Measurements from ENCODE around the gene MEIS2.

DNA sequence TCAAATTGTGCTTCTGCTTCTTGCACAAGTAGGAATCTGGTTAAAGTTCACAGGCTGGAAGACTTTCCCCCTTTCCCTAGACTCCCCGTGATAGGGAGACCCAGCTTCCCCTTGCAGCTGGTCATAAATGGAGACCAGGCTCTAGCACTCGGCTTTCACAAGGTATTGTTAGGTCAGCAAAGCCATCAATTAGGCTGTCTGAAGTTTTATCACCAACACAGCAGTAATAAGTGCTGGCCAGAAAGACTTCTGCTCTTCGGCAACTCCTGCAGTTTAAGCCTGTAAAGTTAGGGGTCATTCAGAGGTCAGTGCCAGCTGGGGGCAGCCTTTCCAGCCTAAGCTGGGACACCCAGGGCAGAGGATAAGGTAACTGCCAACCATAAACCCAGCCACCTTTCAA is 203.4 kb downstream of the MEIS2 start:
- TF ChIP-seq POLR2AphosphoS5 (IDR thresholded peaks at IDR 0.05) (no peak), EZH2 (IDR thresholded peaks at IDR 0.05; ENCODE audit: borderline replicate concordance, insufficient read depth, low read length, poor library complexity, severe bottlenecking) (no peak), RAD21 (conservative IDR thresholded peaks at IDR 0.05) (no peak)
- TF ChIP-seq, protein P1, sequence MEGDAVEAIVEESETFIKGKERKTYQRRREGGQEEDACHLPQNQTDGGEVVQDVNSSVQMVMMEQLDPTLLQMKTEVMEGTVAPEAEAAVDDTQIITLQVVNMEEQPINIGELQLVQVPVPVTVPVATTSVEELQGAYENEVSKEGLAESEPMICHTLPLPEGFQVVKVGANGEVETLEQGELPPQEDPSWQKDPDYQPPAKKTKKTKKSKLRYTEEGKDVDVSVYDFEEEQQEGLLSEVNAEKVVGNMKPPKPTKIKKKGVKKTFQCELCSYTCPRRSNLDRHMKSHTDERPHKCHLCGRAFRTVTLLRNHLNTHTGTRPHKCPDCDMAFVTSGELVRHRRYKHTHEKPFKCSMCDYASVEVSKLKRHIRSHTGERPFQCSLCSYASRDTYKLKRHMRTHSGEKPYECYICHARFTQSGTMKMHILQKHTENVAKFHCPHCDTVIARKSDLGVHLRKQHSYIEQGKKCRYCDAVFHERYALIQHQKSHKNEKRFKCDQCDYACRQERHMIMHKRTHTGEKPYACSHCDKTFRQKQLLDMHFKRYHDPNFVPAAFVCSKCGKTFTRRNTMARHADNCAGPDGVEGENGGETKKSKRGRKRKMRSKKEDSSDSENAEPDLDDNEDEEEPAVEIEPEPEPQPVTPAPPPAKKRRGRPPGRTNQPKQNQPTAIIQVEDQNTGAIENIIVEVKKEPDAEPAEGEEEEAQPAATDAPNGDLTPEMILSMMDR (IDR thresholded peaks at IDR 0.05; ENCODE audit: poor library complexity, severe bottlenecking), result no peak
